ENCODE data around the gene WDFY2. TPM values are rescaled to one million over a fixed set of nuclear protein-coding genes. Genes with fewer than 3 reads are reported as not detected.

Gene WDFY2
- total RNA-seq, 1 donor from 2014 or later: 43.0 TPM

DNA sequence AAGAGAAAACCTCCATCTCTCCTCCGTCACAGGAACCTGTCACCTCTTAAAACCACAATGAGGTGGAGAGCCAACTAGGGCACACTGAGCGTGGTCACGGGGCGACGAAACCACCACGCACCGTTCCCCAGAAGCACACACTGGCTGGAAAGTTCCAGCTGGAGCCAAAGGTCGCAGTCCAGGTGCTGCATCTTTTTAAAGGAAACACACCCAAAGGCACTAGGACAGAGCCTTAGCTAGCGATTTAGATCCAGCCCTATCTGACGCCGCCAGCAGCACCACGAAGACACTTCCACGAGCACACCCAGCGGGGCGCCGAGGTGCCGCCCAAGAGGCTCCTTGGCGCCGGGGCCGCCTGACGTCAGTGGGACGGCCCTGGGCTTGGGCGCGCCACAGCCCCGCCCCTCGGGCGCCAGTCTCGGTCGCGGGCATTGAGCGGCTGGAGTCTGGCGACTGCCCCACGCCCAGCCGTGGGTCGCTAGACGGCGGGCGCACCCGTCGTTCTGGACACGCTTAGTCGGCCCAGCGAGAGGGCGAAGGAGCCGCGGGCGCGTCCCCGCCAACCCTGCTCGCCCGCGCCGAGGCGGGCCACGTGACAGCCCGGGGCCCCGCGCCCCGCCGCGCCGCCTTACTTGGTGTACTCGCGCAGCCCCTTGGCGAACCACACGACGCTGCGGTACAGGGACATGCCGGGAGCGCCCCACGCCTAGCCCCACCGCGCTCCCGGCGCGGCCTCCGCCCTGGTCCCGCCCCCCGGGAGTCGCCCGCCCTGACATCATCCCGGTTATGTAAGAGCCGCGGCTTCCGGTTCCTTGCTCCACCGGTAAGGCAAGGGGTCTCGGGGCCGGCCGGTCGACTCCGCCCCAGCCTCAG, 219.4 kb downstream of the WDFY2 start, which contains the start of gene DHRS12:
DHRS12 (minus strand) TSS at position 742 of the 873 bp plus-strand sequence. CDS start 4,504 bp downstream, outside the sequence.
- Mint-ChIP-seq H3K4me3 (ENCODE audit: unreplicated experiment) (peak within 1 kb of the TSS; percentile 94), H3K36me3 (ENCODE audit: unreplicated experiment) (no peaks in the 10 kb centered on the region), H3K4me1 (ENCODE audit: low read depth, unreplicated experiment) (peaks cover 47% of the 10 kb centered on the region), H3K9me3 (ENCODE audit: unreplicated experiment) (peaks cover 9% of the 10 kb centered on the region), H3K27me3 (ENCODE audit: unreplicated experiment) (peaks cover 10% of the 10 kb centered on the region), H3K27ac (ENCODE audit: unreplicated experiment) (peak within 1 kb of the TSS; percentile 95)
- peak; percentile 87 for DNase-seq
- TF ChIP-seq, protein P1, sequence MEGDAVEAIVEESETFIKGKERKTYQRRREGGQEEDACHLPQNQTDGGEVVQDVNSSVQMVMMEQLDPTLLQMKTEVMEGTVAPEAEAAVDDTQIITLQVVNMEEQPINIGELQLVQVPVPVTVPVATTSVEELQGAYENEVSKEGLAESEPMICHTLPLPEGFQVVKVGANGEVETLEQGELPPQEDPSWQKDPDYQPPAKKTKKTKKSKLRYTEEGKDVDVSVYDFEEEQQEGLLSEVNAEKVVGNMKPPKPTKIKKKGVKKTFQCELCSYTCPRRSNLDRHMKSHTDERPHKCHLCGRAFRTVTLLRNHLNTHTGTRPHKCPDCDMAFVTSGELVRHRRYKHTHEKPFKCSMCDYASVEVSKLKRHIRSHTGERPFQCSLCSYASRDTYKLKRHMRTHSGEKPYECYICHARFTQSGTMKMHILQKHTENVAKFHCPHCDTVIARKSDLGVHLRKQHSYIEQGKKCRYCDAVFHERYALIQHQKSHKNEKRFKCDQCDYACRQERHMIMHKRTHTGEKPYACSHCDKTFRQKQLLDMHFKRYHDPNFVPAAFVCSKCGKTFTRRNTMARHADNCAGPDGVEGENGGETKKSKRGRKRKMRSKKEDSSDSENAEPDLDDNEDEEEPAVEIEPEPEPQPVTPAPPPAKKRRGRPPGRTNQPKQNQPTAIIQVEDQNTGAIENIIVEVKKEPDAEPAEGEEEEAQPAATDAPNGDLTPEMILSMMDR (IDR thresholded peaks at IDR 0.05; ENCODE audit: partially characterized antibody, unreplicated experiment): no peak

DNA sequence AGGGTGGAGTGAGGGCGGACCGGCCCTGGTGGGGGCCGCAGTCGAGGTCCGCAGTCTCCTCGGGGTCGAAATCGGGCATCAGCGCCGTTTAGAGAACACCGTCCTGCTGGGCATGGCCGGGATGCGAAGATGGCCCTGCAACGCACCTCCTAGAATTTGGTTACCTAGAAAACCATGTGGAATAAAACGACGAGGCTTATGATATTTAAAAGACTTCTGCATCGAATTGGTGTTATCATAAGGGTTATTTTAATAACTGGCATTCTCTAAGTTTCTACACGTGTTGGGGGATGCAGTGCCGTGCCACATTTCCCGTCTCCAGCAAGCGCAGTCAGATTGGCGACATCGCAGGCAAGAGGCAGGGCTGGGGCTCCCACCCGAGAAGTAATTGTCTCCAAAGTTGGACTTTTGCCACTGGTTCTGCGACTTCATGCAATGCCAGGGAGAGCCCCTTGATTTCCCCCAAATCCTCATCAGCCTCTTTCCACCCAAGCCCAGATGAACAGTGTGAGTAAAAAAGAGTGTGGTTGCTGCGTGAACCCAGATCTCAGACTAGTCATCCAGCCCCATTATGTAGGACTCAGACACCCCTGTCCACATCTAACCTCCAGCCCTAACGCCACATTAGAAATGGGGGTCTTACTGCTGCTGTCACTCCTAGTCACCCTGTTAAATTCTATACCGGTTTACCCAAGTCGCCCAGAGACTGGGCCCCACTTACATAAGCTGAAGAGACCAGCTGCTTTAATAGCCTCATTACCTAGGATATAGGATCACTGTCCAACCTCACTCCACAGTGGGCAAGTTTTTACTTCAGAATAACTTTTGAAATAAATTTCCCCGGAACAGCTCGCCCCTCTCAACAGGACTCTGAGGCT, 220.3 kb downstream of the WDFY2 start:
- Mint-ChIP-seq H3K4me3 (ENCODE audit: unreplicated experiment) (peak overlapping the region; percentile 92), H3K27ac (ENCODE audit: unreplicated experiment) (peak overlapping the region; percentile 94), H3K9me3 (ENCODE audit: unreplicated experiment) (peaks cover 12% of the 10 kb centered on the region), H3K36me3 (ENCODE audit: unreplicated experiment) (no peaks in the 10 kb centered on the region), H3K27me3 (ENCODE audit: unreplicated experiment) (peaks cover 10% of the 10 kb centered on the region), H3K4me1 (ENCODE audit: low read depth, unreplicated experiment) (peaks cover 44% of the 10 kb centered on the region)
- TF ChIP-seq, protein P1 (IDR thresholded peaks at IDR 0.05; ENCODE audit: partially characterized antibody, unreplicated experiment): no peak
- no peak for DNase-seq

DNA sequence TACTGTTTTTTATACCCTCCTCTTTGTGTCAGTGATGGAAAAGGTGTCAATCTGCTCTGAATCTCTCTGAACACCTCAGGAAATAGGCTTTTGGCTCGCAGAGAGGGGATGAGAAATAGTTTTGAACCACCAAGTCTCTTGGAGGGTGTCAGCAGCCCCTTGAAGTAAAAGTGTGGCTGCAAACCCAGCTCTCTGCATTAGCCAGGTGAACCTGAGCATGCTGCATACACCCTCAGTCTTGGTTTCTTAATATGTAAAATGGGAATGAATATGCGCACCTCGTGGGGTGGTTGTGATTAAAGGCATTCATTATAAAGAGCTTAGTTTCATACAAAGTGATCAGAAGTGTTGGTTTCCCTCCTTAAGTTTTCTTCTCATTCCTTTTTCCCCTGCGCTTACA, 221.1 kb downstream of the WDFY2 start:
- Mint-ChIP-seq H3K27me3 (ENCODE audit: unreplicated experiment) (peaks cover 10% of the 10 kb centered on the region), H3K36me3 (ENCODE audit: unreplicated experiment) (no peaks in the 10 kb centered on the region), H3K9me3 (ENCODE audit: unreplicated experiment) (peaks cover 12% of the 10 kb centered on the region), H3K4me1 (ENCODE audit: low read depth, unreplicated experiment) (peaks cover 42% of the 10 kb centered on the region), H3K4me3 (ENCODE audit: unreplicated experiment) (peak overlapping the region; percentile 92), H3K27ac (ENCODE audit: unreplicated experiment) (peak overlapping the region; percentile 94)
- TF ChIP-seq, protein P1 (IDR thresholded peaks at IDR 0.05; ENCODE audit: partially characterized antibody, unreplicated experiment): no peak
- no peak for DNase-seq

DNA sequence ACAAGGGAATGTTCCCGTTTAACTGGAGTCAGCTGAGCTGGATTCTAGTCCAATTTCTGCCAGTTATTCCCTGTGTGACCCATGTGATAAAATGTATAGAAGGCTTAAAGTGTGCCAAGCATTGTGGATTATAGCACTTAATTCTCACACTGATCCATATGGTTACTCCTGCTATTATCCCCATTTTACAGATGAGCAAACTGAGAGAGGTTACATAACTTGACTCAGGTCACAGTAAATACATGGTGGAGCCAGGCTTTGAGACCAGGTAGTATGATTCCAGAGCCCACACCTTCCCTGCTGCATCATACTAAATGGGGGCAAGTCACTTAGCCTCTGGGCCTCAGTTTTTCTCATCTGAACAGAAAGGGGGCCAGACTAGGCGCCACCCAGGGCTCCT, 221.7 kb downstream of the WDFY2 start:
- peaks cover 11% of the 10 kb centered on the region for H3K27me3 Mint-ChIP-seq (ENCODE audit: unreplicated experiment)
- H3K9me3 Mint-ChIP-seq (ENCODE audit: unreplicated experiment): peaks cover 12% of the 10 kb centered on the region
- H3K36me3 Mint-ChIP-seq (ENCODE audit: unreplicated experiment): no peaks in the 10 kb centered on the region
- peak overlapping the region; percentile 92 for H3K4me3 Mint-ChIP-seq (ENCODE audit: unreplicated experiment)
- H3K27ac Mint-ChIP-seq (ENCODE audit: unreplicated experiment): peak overlapping the region; percentile 78
- TF ChIP-seq, protein P1 (IDR thresholded peaks at IDR 0.05; ENCODE audit: partially characterized antibody, unreplicated experiment): no peak
- no peak for DNase-seq
- H3K4me1 Mint-ChIP-seq (ENCODE audit: low read depth, unreplicated experiment): peaks cover 42% of the 10 kb centered on the region

All from glutamatergic neuron (in vitro differentiated cells).